LHCN-M2 (cell line): ENCODE results near the gene KIAA1328. TPM values are rescaled to one million over a fixed set of nuclear protein-coding genes. Genes with fewer than 3 reads are reported as not detected.
"Not testable (repeated sequence)": the region's sequence is repeated elsewhere in the genome, so short reads cannot be mapped to it uniquely, and the experiment has no call there.

Source experiments
- DNase-seq: peaks from one replicate; pipeline ENCODE4 v3.0.0-alpha.2; 2012; ENCODE audit warnings: low read depth
- total RNA-seq: library from RNA; depleted of rRNA; stranded (reverse); fragments of >200 nt; gene quantifications from 2 replicates; pipeline ENCODE4 v1.2.3, GENCODE V29; 2014

Gene KIAA1328
- total RNA-seq, 1 experiment from 2014 or later = 6.1 TPM

- no peak for DNase-seq
Measured at GRCh38 chr18:36825526-36825925, 3.4 kb upstream of the KIAA1328 start.

GRCh38 chr18:36826556-36826955 is 2.4 kb upstream of the KIAA1328 start:
- no peak for DNase-seq

GRCh38 chr18:36828157-36828629 is 734 bp upstream of the KIAA1328 start:
- DNase-seq = peak; percentile 58

- DNase-seq = no peak
Measured at GRCh38 chr18:36829362-36830157, 633 bp downstream of the KIAA1328 start.

GRCh38 chr18:36830158-36830495 is 1.2 kb downstream of the KIAA1328 start:
- DNase-seq = no peak

- DNase-seq = peak; percentile 56
Measured at GRCh38 chr18:36831139-36831538, 2.2 kb downstream of the KIAA1328 start.

GRCh38 chr18:36833120-36833519 is 4.2 kb downstream of the KIAA1328 start:
- no peak for DNase-seq

GRCh38 chr18:36835927-36836326 is 7.0 kb downstream of the KIAA1328 start:
- DNase-seq = no peak

- DNase-seq = no peak
Measured at GRCh38 chr18:36839835-36840234, 10.9 kb downstream of the KIAA1328 start.

- DNase-seq = no peak
Measured at GRCh38 chr18:36843199-36843598, 14.3 kb downstream of the KIAA1328 start.

GRCh38 chr18:36843784-36844183 is 14.9 kb downstream of the KIAA1328 start:
- no peak for DNase-seq

GRCh38 chr18:36848609-36849008 is 19.7 kb downstream of the KIAA1328 start:
- DNase-seq = no peak

- no peak for DNase-seq
Measured at GRCh38 chr18:36849288-36850006, 20.5 kb downstream of the KIAA1328 start.

- DNase-seq = peak; percentile 90
Measured at GRCh38 chr18:36850527-36851201, 21.7 kb downstream of the KIAA1328 start.

GRCh38 chr18:36851202-36851590 is 22.3 kb downstream of the KIAA1328 start:
- no peak for DNase-seq

- DNase-seq = no peak
Measured at GRCh38 chr18:36856815-36857214, 27.9 kb downstream of the KIAA1328 start.

GRCh38 chr18:36862182-36862581 is 33.3 kb downstream of the KIAA1328 start:
- DNase-seq = no peak

GRCh38 chr18:36867056-36867455 is 38.1 kb downstream of the KIAA1328 start:
- DNase-seq = no peak

- DNase-seq = no peak
Measured at GRCh38 chr18:36871801-36872200, 42.9 kb downstream of the KIAA1328 start.

- no peak for DNase-seq
Measured at GRCh38 chr18:36872329-36872728, 43.4 kb downstream of the KIAA1328 start.

GRCh38 chr18:36873826-36874225 is 44.9 kb downstream of the KIAA1328 start:
- DNase-seq = not testable (repeated sequence)

- DNase-seq = not testable (repeated sequence)
Measured at GRCh38 chr18:36879796-36880195, 50.9 kb downstream of the KIAA1328 start.
